Mesenchymal stem cell (in vitro differentiated cells and primary cell): Measurements from ENCODE around the gene HS2ST1.

Experiments
- DNase-seq: peaks from one replicate; pipeline ENCODE4 v3.0.0-alpha.2; 2013
- H2AFZ ChIP-seq: one replicate; pipeline ENCODE4 v1.6.1; 2013; ENCODE audit warnings: low read depth, mild to moderate bottlenecking, control low read depth, inconsistent platforms, low read length, moderate library complexity
- H2AK5ac ChIP-seq: 2 replicates; pipeline ENCODE4 v1.6.1; 2013; ENCODE audit warnings: low read length, moderate library complexity, mild to moderate bottlenecking, inconsistent platforms; ENCODE audit not compliant: severe bottlenecking
- H2BK120ac ChIP-seq: one replicate; pipeline ENCODE4 v1.6.1; 2013; ENCODE audit warnings: low read depth, mild to moderate bottlenecking, inconsistent platforms, low read length, moderate library complexity
- H2BK12ac ChIP-seq, 2 experiments: one replicate each; pipeline ENCODE4 v1.6.1; 2013; ENCODE audit warnings: inconsistent platforms in 2 of 2, low read length in 2 of 2, mild to moderate bottlenecking in 2 of 2, moderate library complexity in 2 of 2, control low read depth in 1 of 2
- H2BK15ac ChIP-seq: one replicate; pipeline ENCODE4 v1.6.1; 2013; ENCODE audit warnings: mild to moderate bottlenecking, low read depth, inconsistent platforms; ENCODE audit not compliant: poor library complexity, severe bottlenecking
- H2BK5ac ChIP-seq: 2 replicates; pipeline ENCODE4 v1.6.1; 2013; ENCODE audit warnings: low read depth, mild to moderate bottlenecking, low read length, control low read depth, inconsistent platforms; ENCODE audit not compliant: poor library complexity, severe bottlenecking
- H3K14ac ChIP-seq, 2 experiments: one replicate each; pipeline ENCODE4 v1.6.1; 2013; ENCODE audit warnings: inconsistent platforms in 2 of 2, low read length in 2 of 2, control low read depth in 1 of 2, mild to moderate bottlenecking in 1 of 2, moderate library complexity in 1 of 2
- H3K18ac ChIP-seq, 2 experiments: one replicate each; pipeline ENCODE4 v1.6.1; 2013; ENCODE audit warnings: inconsistent platforms in 2 of 2, low read length in 2 of 2, control low read depth in 1 of 2, low read depth in 1 of 2, mild to moderate bottlenecking in 1 of 2
- H3K23ac ChIP-seq, 2 experiments: one replicate each; pipeline ENCODE4 v1.6.1; 2013; ENCODE audit warnings: inconsistent platforms in 2 of 2, low read length in 2 of 2, mild to moderate bottlenecking in 2 of 2, moderate library complexity in 2 of 2, control low read depth in 1 of 2
- H3K27ac ChIP-seq: 2 replicates; pipeline ENCODE4 v1.5.1; 2013; ENCODE audit warnings: mild to moderate bottlenecking, moderate library complexity, low read length, control low read depth, inconsistent platforms; ENCODE audit not compliant: poor library complexity, severe bottlenecking
- H3K27me3 ChIP-seq, 2 experiments: 2 replicates each; pipeline versions ENCODE4 v1.6.1 to v1.7.0; 2013; ENCODE audit warnings: low read length in 2 of 2, mild to moderate bottlenecking in 2 of 2, moderate library complexity in 2 of 2, control low read depth in 1 of 2, inconsistent platforms in 1 of 2; ENCODE audit not compliant: control insufficient read depth in 1 of 2, insufficient read depth in 1 of 2
- H3K36me3 ChIP-seq, 2 experiments: 2 replicates each; pipeline versions ENCODE4 v1.6.1 to v1.7.0; 2013; ENCODE audit warnings: low read length in 2 of 2, control low read depth in 1 of 2, inconsistent platforms in 1 of 2, low read depth in 1 of 2, mild to moderate bottlenecking in 1 of 2; ENCODE audit not compliant: insufficient read depth in 2 of 2, control insufficient read depth in 1 of 2
- H3K4ac ChIP-seq, 2 experiments: one replicate each; pipeline ENCODE4 v1.6.1; 2013; ENCODE audit warnings: inconsistent platforms in 2 of 2, low read length in 2 of 2, mild to moderate bottlenecking in 2 of 2, moderate library complexity in 2 of 2, control low read depth in 1 of 2, low read depth in 1 of 2
- H3K4me1 ChIP-seq: 2 replicates; pipeline ENCODE4 v1.6.1; 2013; ENCODE audit warnings: low read depth, low read length, control low read depth; ENCODE audit not compliant: control insufficient read depth, insufficient read depth
- H3K4me2 ChIP-seq: 2 replicates; pipeline ENCODE4 v1.6.1; 2013; ENCODE audit warnings: low read length, mild to moderate bottlenecking, inconsistent platforms; ENCODE audit not compliant: poor library complexity, severe bottlenecking
- H3K4me3 ChIP-seq, 2 experiments: 2 replicates each; pipeline versions ENCODE4 v1.5.1 to v1.7.0; 2013; ENCODE audit warnings: low read length in 2 of 2, mild to moderate bottlenecking in 2 of 2, control low read depth in 1 of 2, low read depth in 1 of 2; ENCODE audit not compliant: insufficient read depth in 1 of 2
- H3K79me1 ChIP-seq: replicated peaks from 2 replicates; pipeline ENCODE4 v1.6.1; 2013; ENCODE audit warnings: mild to moderate bottlenecking, control low read depth, low read length, inconsistent platforms; ENCODE audit not compliant: poor library complexity, severe bottlenecking
- H3K9ac ChIP-seq: 2 replicates; pipeline ENCODE4 v1.7.0; 2013; ENCODE audit warnings: mild to moderate bottlenecking, low read length, moderate library complexity
- H3K9me3 ChIP-seq: 2 replicates; pipeline ENCODE4 v1.7.0; 2013; ENCODE audit warnings: mild to moderate bottlenecking, low read length; ENCODE audit not compliant: control insufficient read depth
- H4K8ac ChIP-seq: one replicate; pipeline ENCODE4 v1.6.1; 2013; ENCODE audit warnings: inconsistent platforms, mild to moderate bottlenecking, low read length, moderate library complexity
- H4K91ac ChIP-seq: one replicate; pipeline ENCODE4 v1.6.1; 2013; ENCODE audit warnings: mild to moderate bottlenecking, low read length, inconsistent platforms
- WGBS: methylation state at CpG from one replicate; pipeline ENCODE4 v1.1.7; 2013; ENCODE audit warnings: mixed read lengths; 5-methylcytosine and 5-hydroxymethylcytosine counted together

Gene HS2ST1

DNA sequence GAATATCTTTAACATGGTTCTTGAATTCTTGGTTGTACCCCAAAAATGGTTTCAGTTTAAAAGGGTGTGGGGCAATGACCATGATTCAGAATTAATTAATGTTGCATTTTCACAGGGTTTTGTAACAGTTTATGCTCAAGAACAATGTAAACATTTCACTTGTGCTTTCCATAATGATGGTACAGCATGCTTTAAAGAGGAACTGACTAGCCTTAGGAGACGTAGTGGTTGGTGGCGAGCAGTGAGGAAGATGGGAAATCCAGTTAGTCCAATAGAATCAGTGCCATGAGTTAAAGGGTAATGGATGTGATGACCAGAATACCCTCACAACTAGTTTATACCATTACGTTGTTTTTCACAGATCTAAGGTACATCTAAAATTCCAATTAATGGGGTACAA lies 138.0 kb downstream of the HS2ST1 start:
- Histone ChIP-seq H3K36me3 (no peaks in the 10 kb centered on the region), H3K4me3 (no peak overlapping the region)

GRCh38 chr1:87052961-87053360 lies 138.5 kb downstream of the HS2ST1 start:
- Histone ChIP-seq H2AFZ (no peak overlapping the region), H4K91ac (no peak overlapping the region), H3K79me1 (peaks cover 10% of the 10 kb centered on the region), H3K27ac (no peak overlapping the region), H3K4me1 (no peaks in the 10 kb centered on the region), H3K4me3 (no peak overlapping the region), H3K36me3 (no peaks in the 10 kb centered on the region), H2BK12ac (no peak overlapping the region), H3K9me3 (no peaks in the 10 kb centered on the region), H4K8ac (no peak overlapping the region), H2BK120ac (no peak overlapping the region), H3K4ac (no peak overlapping the region), H2BK15ac (no peak overlapping the region), H3K4me2 (no peak overlapping the region), H3K14ac (no peak overlapping the region), H3K27me3 (no peaks in the 10 kb centered on the region), H3K23ac (no peak overlapping the region), H2AK5ac (no peak overlapping the region), H3K9ac (no peak overlapping the region), H3K18ac (no peak overlapping the region), H2BK5ac (no peak overlapping the region)
- no CpG with 5 or more reads among the region's 1 CpG for WGBS
- no peak for DNase-seq

More for the DNA sequence above, 138.0 kb downstream of the HS2ST1 start:
- H2AK5ac ChIP-seq, result no peak overlapping the region
- H3K9me3 ChIP-seq, result no peaks in the 10 kb centered on the region
- H3K23ac ChIP-seq, result no peak overlapping the region
- 100% methylated on average over 2 of the region's 3 CpGs for WGBS
- DNase-seq, result no peak
- H2AFZ ChIP-seq, result no peak overlapping the region
- no peaks in the 10 kb centered on the region for H3K4me1 ChIP-seq
- H2BK120ac ChIP-seq, result no peak overlapping the region
- no peak overlapping the region for H3K9ac ChIP-seq
- H2BK12ac ChIP-seq, result no peak overlapping the region
- H3K14ac ChIP-seq, result no peak overlapping the region
- H3K4ac ChIP-seq, result no peak overlapping the region
- peaks cover 9% of the 10 kb centered on the region for H3K79me1 ChIP-seq
- H3K18ac ChIP-seq, result no peak overlapping the region
- no peak overlapping the region for H2BK15ac ChIP-seq
- H4K91ac ChIP-seq, result no peak overlapping the region
- no peak overlapping the region for H3K4me2 ChIP-seq
- no peak overlapping the region for H2BK5ac ChIP-seq
- H3K27me3 ChIP-seq, result no peaks in the 10 kb centered on the region
- H3K27ac ChIP-seq, result no peak overlapping the region
- no peak overlapping the region for H4K8ac ChIP-seq

- no peak overlapping the region for H2BK12ac ChIP-seq
- no peak overlapping the region for H3K23ac ChIP-seq
- H3K14ac ChIP-seq, result no peak overlapping the region
- no peak overlapping the region for H2AFZ ChIP-seq
- H3K27me3 ChIP-seq, result no peaks in the 10 kb centered on the region
- no peak overlapping the region for H3K18ac ChIP-seq
- no peak overlapping the region for H2BK5ac ChIP-seq
- DNase-seq, result peak; percentile 28
- no peak overlapping the region for H3K4me3 ChIP-seq
- H3K36me3 ChIP-seq, result no peaks in the 10 kb centered on the region
- no peak overlapping the region for H4K8ac ChIP-seq
- H3K4me2 ChIP-seq, result no peak overlapping the region
- H2BK15ac ChIP-seq, result no peak overlapping the region
- H3K4me1 ChIP-seq, result no peaks in the 10 kb centered on the region
- H3K9me3 ChIP-seq, result no peaks in the 10 kb centered on the region
- no peak overlapping the region for H3K27ac ChIP-seq
- H3K9ac ChIP-seq, result no peak overlapping the region
- H3K79me1 ChIP-seq, result peaks cover 11% of the 10 kb centered on the region
- 75% methylated on average over 1 of the region's 1 CpG for WGBS
- H4K91ac ChIP-seq, result no peak overlapping the region
- no peak overlapping the region for H2BK120ac ChIP-seq
- H3K4ac ChIP-seq, result no peak overlapping the region
- H2AK5ac ChIP-seq, result no peak overlapping the region
Observed at GRCh38 chr1:87053446-87053845, 139.0 kb downstream of the HS2ST1 start.

DNA sequence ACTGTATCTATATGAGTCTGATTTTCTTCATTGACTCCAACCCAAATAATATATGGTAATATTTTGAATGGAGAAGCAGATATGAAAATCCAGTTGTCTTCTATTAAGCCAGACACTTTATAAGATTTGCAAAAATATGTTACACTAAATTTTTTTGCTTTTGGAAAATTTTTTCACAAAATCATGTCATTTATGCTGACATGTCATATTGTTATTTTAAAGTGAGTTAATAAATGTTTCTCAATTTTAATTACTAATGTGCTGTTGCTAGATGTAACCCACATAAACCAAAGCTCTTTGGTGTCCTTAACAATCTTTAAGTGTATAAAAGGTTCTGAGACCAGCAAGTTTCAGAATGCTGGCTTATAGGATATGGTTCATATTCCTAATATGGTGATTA lies 142.5 kb downstream of the HS2ST1 start:
- DNase-seq, result no peak

More for the DNA sequence above, 142.5 kb downstream of the HS2ST1 start:
- Histone ChIP-seq H2BK5ac (no peak overlapping the region), H2BK12ac (no peak overlapping the region), H4K8ac (no peak overlapping the region), H2AFZ (no peak overlapping the region), H4K91ac (no peak overlapping the region), H3K9me3 (no peaks in the 10 kb centered on the region), H3K4me2 (no peak overlapping the region), H3K18ac (no peak overlapping the region), H2BK120ac (no peak overlapping the region), H3K9ac (no peak overlapping the region), H2BK15ac (no peak overlapping the region), H3K4ac (no peak overlapping the region), H3K14ac (no peak overlapping the region), H2AK5ac (no peak overlapping the region), H3K36me3 (no peaks in the 10 kb centered on the region), H3K4me3 (no peak overlapping the region), H3K27me3 (no peaks in the 10 kb centered on the region), H3K27ac (no peak overlapping the region), H3K4me1 (no peaks in the 10 kb centered on the region), H3K23ac (no peak overlapping the region), H3K79me1 (peaks cover 9% of the 10 kb centered on the region)
